Measurements from ENCODE around the gene GSTM4.
"Not testable (repeated sequence)": the region's sequence is repeated elsewhere in the genome, so short reads cannot be mapped to it uniquely, and the experiment has no call there.

- TF ChIP-seq CTCF (IDR thresholded peaks at IDR 0.05); ZFX (IDR thresholded peaks at IDR 0.05; ENCODE audit: borderline replicate concordance): not testable (repeated sequence)
These were observed 4.8 kb downstream of the GSTM4 start for GRCh38 chr1:109660691-109661026.

Measured in 22Rv1 (cell line).